Measurements from ENCODE around the gene PARP14. TPM values are rescaled to one million over a fixed set of nuclear protein-coding genes. Genes with fewer than 3 reads are reported as not detected.

Gene PARP14
- total and polyA plus RNA-seq, 2 donors (not counting 1 experiment from before 2014, with no cell fraction given), result 113 to 188 TPM

- 12% methylated on average over 10 of the region's 16 CpGs for WGBS (ENCODE audit: insufficient coverage)
- H3K27ac Mint-ChIP-seq, result peak overlapping the region; percentile 92
- H3K27me3 Mint-ChIP-seq, result no peaks in the 10 kb centered on the region
- H3K9me3 Mint-ChIP-seq (ENCODE audit: insufficient read depth), result peaks cover 3% of the 10 kb centered on the region
- peaks cover 48 to 59% of the 10 kb centered on the region in 2 donors for H3K4me1 ChIP-seq (ENCODE audit: control insufficient read depth in 2 of 2, insufficient read depth in 2 of 2, low read length in 2 of 2)
- peak overlapping the region; percentile 89 for H3K4me2 ChIP-seq (replicated peaks; ENCODE audit: low read depth, low read length, poor library complexity, severe bottlenecking)
- POLR2A ChIA-PET, result interaction anchor here (0.6 to 3.6 kb wide), 10 partner anchors 15 to 1064 kb away, joined by 3 to 27 read pairs (median 5); partner anchors contain the start of genes DTX3L, HSPBAP1, KPNA1 and PARP15
- H3K4me3 Mint-ChIP-seq, result peak overlapping the region; percentile 90
- H2AFZ ChIP-seq (ENCODE audit: insufficient read depth, low read depth, low read length, poor library complexity, severe bottlenecking), result peak overlapping the region; percentile 73
- H3K9ac ChIP-seq (ENCODE audit: low read length), result peak overlapping the region; percentile 96
- H3K79me2 ChIP-seq (ENCODE audit: control insufficient read depth, insufficient read depth, low read length), result peaks cover 47% of the 10 kb centered on the region
- H3K27me3 ChIP-seq (replicated peaks in 1 of 4; ENCODE audit: control extremely low read depth in 1 of 4, control insufficient read depth in 3 of 4, insufficient read depth in 4 of 4, low read length in 3 of 4), result no peaks in the 10 kb centered on the region
- H4K20me1 ChIP-seq (ENCODE audit: control insufficient read depth, insufficient read depth, low read length, poor library complexity, severe bottlenecking), result no peaks in the 10 kb centered on the region
- intact Hi-C loops (cut with micrococcal nuclease), result loop anchor here (1.0 to 5.0 kb wide), 8 partner anchors 37 to 1132 kb away; partner anchors contain the start of gene HSPBAP1
- peak overlapping the region; percentile 50 to 96 (median 84) for H3K4me3 ChIP-seq (ENCODE audit: control extremely low read depth in 1 of 5, extremely low read depth in 1 of 5, insufficient read depth in 1 of 5, low read depth in 2 of 5, low read length in 4 of 5)
- peaks cover 3 to 6% of the 10 kb centered on the region in 2 experiments for H3K36me3 ChIP-seq (replicated peaks in 1 of 2; ENCODE audit: control extremely low read depth in 1 of 2, control insufficient read depth in 1 of 2, extremely low read depth in 1 of 2, insufficient read depth in 2 of 2, low read length in 1 of 2)
- ATAC-seq (ENCODE audit: low read depth), result peak; percentile 38
- TF ChIP-seq CTCF (IDR thresholded peaks at IDR 0.05) (peak; percentile 77), EZH2 (IDR thresholded peaks at IDR 0.05; ENCODE audit: borderline replicate concordance, insufficient read depth, low read depth, low read length, poor library complexity, severe bottlenecking) (no peak)
- peaks cover 0 to 6% (median 5%) of the 10 kb centered on the region in 3 donors for H3K9me3 ChIP-seq (ENCODE audit: control extremely low read depth in 1 of 3, control insufficient read depth in 2 of 3, insufficient read depth in 1 of 3, low read length in 2 of 3)
- H3K4me1 Mint-ChIP-seq, result peaks cover 61% of the 10 kb centered on the region
- peak; percentile 87 for DNase-seq
- CTCF ChIA-PET, result interaction anchor here (0.6 to 11.0 kb wide), 45 partner anchors 9 to 1132 kb away, joined by 3 to 293 read pairs (median 5); partner anchors contain the start of genes DTX3L, HSPBAP1, KPNA1 and PARP15
- peak overlapping the region; percentile 97 to 98 for H3K27ac ChIP-seq (ENCODE audit: low read length in 2 of 2)
Observed at GRCh38 chr3:122679085-122679881, 1.4 kb upstream of the PARP14 start.
